Motor neuron (in vitro differentiated cells): ENCODE measurements around the gene VSNL1. TPM values are rescaled to one million over a fixed set of nuclear protein-coding genes. Genes with fewer than 3 reads are reported as not detected.

Experiments
- ATAC-seq, 8 experiments: fragments of 200-7000 bp; cut with Tn5 transposase; replicated peaks in 6 of 8; 2 replicates each; pipeline ENCODE4 v1.8.0; 2021; ENCODE audit warnings: mild to moderate bottlenecking in 8 of 8, moderate library complexity in 8 of 8
- H3K27ac ChIP-seq, 2 donors: fragments of 250-450 bp; sonication (Bioruptor Pico); 2 replicates each; pipeline ENCODE4 v1.9.0; 2021; ENCODE audit warnings: antibody characterized with exemption in 2 of 2, mild to moderate bottlenecking in 2 of 2, moderate library complexity in 1 of 2
- H3K4me1 ChIP-seq, 2 donors: fragments of 250-450 bp; sonication (Bioruptor Pico); replicated peaks in 1 of 2; 2 replicates each; pipeline ENCODE4 v1.6.1; 2021; ENCODE audit warnings: antibody characterized with exemption in 2 of 2, mild to moderate bottlenecking in 2 of 2, moderate library complexity in 1 of 2
- H3K4me3 ChIP-seq, 5 donors: fragments of 250-450 bp; sonication (Bioruptor Pico); 2 replicates each; pipeline ENCODE4 v1.9.0; 2021; ENCODE audit warnings: antibody characterized with exemption in 5 of 5, mild to moderate bottlenecking in 5 of 5, moderate library complexity in 4 of 5
- WGBS, 10 experiments: fragments of 450-650 bp; shearing (Covaris generic); methylation state at CpG; one replicate each; pipeline ENCODE4 v1.0.0; 2022; 5-methylcytosine and 5-hydroxymethylcytosine counted together
- in situ Hi-C, 9 experiments: fragments of 400-800 bp; cut with MboI; loops; one replicate each; pipeline ENCODE4 v1.15.0; 2021; ENCODE audit warnings: low sequenced_read_pairs in 9 of 9, low pct_unique_long_range_greater_than_20kb in 2 of 9; ENCODE audit not compliant: unreplicated experiment in 9 of 9
- total RNA-seq, 8 experiments: library from RNA; unstranded; fragments of 300-600 nt; gene quantifications; 2 replicates each; pipeline versions ENCODE4 v1.2.3 to v1.2.4, GENCODE V29; 2022

Gene VSNL1
- total RNA-seq, 8 experiments from 2014 or later = 0.27 to 14.9 (median 6.3) TPM

DNA sequence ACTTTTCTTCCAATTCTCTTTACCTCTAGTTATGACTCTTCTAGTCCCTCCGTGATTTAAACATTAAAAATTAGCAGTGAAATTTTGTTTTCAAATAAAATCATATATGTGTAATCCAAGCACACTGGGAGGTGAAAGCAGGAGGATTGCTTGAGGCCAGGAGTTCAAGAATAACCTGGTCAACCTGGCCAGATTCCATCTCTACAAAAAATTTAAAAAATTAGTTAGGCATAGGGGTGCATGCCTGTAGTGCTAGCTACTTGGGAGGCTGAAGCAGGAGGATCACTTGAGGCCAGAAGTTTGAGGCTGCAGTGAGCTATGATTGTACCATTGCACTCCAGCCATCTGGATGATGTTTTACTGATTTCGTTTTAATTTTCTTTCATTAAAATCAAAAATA, 7.0 kb upstream of the VSNL1 start:
- H3K4me3 ChIP-seq = no peak overlapping the region
- ATAC-seq = no peak
- H3K4me1 ChIP-seq = no peaks in the 10 kb centered on the region
- WGBS, 10 experiments = 0 to 89% (median 64%) methylated on average over 1 to 2 of the region's 2 CpGs
- in situ Hi-C loops = no loop called here
- H3K27ac ChIP-seq = no peak overlapping the region

- Histone ChIP-seq H3K4me1 (peaks cover 0 to 3% of the 10 kb centered on the region in 2 donors), H3K4me3 (no peak overlapping the region), H3K27ac (no peak overlapping the region)
- ATAC-seq = no peak
- WGBS, 10 experiments = 14 to 100% (median 82%) methylated on average over 1 to 2 of the region's 2 CpGs; no CpG with 5 or more reads in 1 of the 10 experiments
- in situ Hi-C loops = no loop called here
These were observed 4.1 kb upstream of the VSNL1 start for GRCh38 chr2:17536416-17536815.

DNA sequence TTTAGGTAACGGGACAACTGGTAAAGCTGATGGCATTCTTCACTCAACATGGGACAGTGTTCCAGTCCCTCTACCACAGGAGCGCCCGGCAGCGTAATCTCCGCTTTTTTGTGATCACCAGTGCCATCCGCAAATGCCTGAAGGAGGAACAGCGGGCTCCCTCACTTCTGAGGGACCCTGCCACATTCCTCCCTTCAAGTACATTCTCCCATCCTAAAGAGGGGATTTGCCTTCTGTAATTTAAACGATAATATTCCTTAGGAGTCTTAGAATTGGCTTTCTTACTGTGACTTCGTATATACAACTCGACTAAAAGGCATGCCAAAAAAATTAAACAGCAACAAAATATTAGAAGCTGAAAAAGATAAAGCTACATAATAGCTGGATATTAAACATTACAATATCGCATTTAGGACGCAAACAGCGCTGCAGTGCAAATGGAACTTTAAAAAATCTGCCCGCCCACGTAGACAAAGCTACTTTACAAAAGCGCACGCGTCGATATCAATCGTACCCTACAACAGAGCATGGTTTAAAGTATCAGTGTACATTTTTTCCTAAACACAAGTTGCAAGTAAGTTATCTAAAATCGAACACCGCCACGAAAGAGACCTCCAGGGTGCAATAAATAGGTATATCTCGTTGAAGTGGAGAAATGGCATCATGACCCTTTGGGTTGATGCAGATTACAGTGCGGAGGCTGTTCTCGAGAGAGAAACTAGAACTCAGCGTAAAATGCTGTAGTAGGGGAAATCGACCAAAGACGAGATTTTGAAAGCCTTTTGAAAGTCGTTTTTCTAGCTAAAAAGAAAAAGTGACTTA, 2.3 kb upstream of the VSNL1 start:
- WGBS, 10 experiments = 0 to 14% (median 1%) methylated on average over 2 to 24 of the region's 30 CpGs
- H3K27ac ChIP-seq = no peak overlapping the region
- peak overlapping the region; percentile 38 to 54 (median 50) for H3K4me3 ChIP-seq
- peak; percentile 6 to 37 (median 11) for ATAC-seq
- in situ Hi-C loops = no loop called here
- H3K4me1 ChIP-seq = peaks cover 6 to 8% of the 10 kb centered on the region in 2 donors

GRCh38 chr2:17538844-17539554, 1.5 kb upstream of the VSNL1 start:
- no peak overlapping the region for H3K27ac ChIP-seq
- peak overlapping the region; percentile 38 to 54 (median 50) for H3K4me3 ChIP-seq
- 0 to 10% (median 0%) methylated on average over 1 to 23 of the region's 52 CpGs; no CpG with 5 or more reads in 4 of the 10 experiments for WGBS, 10 experiments
- H3K4me1 ChIP-seq = peaks cover 6 to 8% of the 10 kb centered on the region in 2 donors
- in situ Hi-C loops = no loop called here
- ATAC-seq = peak; percentile 76 to 81 (median 78)

DNA sequence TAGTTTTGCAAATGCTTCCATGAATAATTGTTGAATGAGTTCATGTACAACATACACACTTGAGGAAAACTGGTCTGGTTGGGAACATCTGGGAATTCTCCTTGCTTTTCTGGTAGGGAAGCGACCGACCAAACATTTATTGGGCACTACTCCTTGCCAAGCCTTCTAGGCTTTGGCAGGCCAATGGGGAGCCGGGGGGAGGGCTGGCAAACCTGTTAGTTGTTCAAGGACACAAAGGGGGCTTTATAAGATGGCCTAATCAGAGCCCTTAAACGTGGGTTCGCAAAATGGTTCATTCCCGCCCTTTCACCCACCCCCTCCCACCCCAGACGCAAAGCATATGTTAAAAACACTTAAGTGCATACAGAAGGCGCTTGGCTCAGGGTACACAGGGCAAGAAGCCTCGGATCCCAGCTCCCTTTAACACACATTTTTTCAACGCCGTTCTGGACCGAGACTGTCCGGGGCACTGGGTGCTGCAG, 844 bp upstream of the VSNL1 start:
- Histone ChIP-seq H3K27ac (no peak overlapping the region), H3K4me3 (peak overlapping the region; percentile 38 to 54 (median 50)), H3K4me1 (peaks cover 6 to 14% of the 10 kb centered on the region in 2 donors)
- in situ Hi-C loops = no loop called here
- 0% methylated on average over 1 to 10 of the region's 13 CpGs; no CpG with 5 or more reads in 8 of the 10 experiments for WGBS, 10 experiments
- peak in 5 of 8 experiments; percentile 1 to 9 (median 6) for ATAC-seq

- Histone ChIP-seq H3K27ac (no peak overlapping the region), H3K4me1 (peaks cover 6 to 14% of the 10 kb centered on the region in 2 donors), H3K4me3 (peak overlapping the region; percentile 38 to 54 (median 50))
- in situ Hi-C loops = no loop called here
- peak in 5 of 8 experiments; percentile 15 to 29 (median 24) for ATAC-seq
- WGBS, 10 experiments = 0 to 17% (median 0%) methylated on average over 2 to 17 of the region's 21 CpGs; no CpG with 5 or more reads in 3 of the 10 experiments
These were observed 476 bp downstream of the VSNL1 start for GRCh38 chr2:17540813-17541530.

GRCh38 chr2:17541531-17541950, 1.0 kb downstream of the VSNL1 start:
- 3 to 100% (median 6%) methylated on average over 1 to 12 of the region's 12 CpGs; no CpG with 5 or more reads in 1 of the 10 experiments for WGBS, 10 experiments
- H3K4me3 ChIP-seq = peak overlapping the region; percentile 38 to 54 (median 50)
- peaks cover 6 to 14% of the 10 kb centered on the region in 2 donors for H3K4me1 ChIP-seq
- H3K27ac ChIP-seq = no peak overlapping the region
- in situ Hi-C loops = no loop called here
- ATAC-seq = no peak

GRCh38 chr2:17542471-17542870, 2.0 kb downstream of the VSNL1 start:
- WGBS, 10 experiments = 40 to 100% (median 69%) methylated on average over 1 to 2 of the region's 2 CpGs; no CpG with 5 or more reads in 2 of the 10 experiments
- no peak overlapping the region for H3K27ac ChIP-seq
- H3K4me1 ChIP-seq = peaks cover 6 to 14% of the 10 kb centered on the region in 2 donors
- no peak for ATAC-seq
- peak overlapping the region in 3 of 5 donors; percentile 46 to 54 (median 50) for H3K4me3 ChIP-seq
- in situ Hi-C loops = no loop called here

- WGBS, 10 experiments = 0 to 90% (median 50%) methylated on average over 1 to 6 of the region's 6 CpGs
- ATAC-seq = no peak
- Histone ChIP-seq H3K4me1 (peaks cover 6 to 14% of the 10 kb centered on the region in 2 donors), H3K4me3 (no peak overlapping the region), H3K27ac (no peak overlapping the region)
- in situ Hi-C loops = no loop called here
These were observed 2.7 kb downstream of the VSNL1 start for GRCh38 chr2:17543131-17543660.

DNA sequence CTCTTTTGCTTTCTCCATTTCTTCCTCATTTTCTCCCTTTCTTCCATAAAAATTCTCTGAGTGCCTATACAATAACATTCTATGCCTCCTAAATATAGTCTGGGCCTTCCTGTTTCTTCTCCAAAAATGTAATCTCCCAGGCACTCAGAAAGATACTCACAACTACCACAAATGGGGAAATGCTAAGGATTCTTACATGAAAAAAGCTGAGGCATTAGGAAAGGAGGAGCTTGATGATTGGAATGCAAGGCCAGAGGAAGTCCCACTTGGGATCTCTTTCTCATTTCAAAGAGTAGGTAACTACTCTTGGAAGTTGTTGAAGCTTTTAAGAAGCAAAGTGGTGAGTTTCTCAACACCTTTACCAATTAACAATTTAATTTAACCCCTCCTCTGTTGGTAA, 3.4 kb downstream of the VSNL1 start:
- no peak overlapping the region for H3K27ac ChIP-seq
- peaks cover 6 to 14% of the 10 kb centered on the region in 2 donors for H3K4me1 ChIP-seq
- in situ Hi-C loops = no loop called here
- H3K4me3 ChIP-seq = no peak overlapping the region
- ATAC-seq = no peak

DNA sequence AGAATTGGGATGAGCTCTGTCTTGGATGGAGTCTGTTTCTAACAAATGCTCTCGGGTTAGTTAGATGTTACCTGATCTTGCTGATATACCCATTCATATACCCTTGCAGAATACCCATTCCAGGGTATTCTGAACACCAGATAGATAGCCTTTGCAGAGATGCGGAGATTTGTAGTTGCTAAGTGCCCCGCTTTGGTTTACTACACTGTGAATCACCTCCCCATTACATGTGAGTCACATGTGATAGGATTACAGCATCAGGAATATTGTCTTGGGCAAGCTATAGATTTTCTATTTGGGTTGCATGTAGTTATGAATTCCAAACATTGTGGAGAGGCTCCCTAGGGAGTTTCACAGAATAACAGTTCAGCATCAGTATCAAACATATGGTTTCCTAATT, 3.8 kb downstream of the VSNL1 start:
- peaks cover 6 to 14% of the 10 kb centered on the region in 2 donors for H3K4me1 ChIP-seq
- in situ Hi-C loops = no loop called here
- ATAC-seq = peak in 3 of 8 experiments; percentile 3 to 15 (median 11)
- no peak overlapping the region for H3K4me3 ChIP-seq
- H3K27ac ChIP-seq = no peak overlapping the region
- 20 to 100% (median 92%) methylated on average over 1 to 3 of the region's 3 CpGs; no CpG with 5 or more reads in 4 of the 10 experiments for WGBS, 10 experiments
